Coronary artery (tissue), 2 donors: ENCODE results near the gene UTP4.

Source experiments
- DNase-seq: peaks from one replicate; pipeline ENCODE4 v3.0.0-alpha.2; 2017; ENCODE audit warnings: low spot score
- H3K27ac ChIP-seq, 2 donors: fragments of 200-600 bp; sonication (generic); one replicate each; pipeline ENCODE4 v1.5.1; 2016 to 2019
- H3K4me3 ChIP-seq: fragments of 200-600 bp; sonication (generic); 2 replicates; pipeline ENCODE4 v1.5.1; 2016; ENCODE audit warnings: mild to moderate bottlenecking, moderate library complexity
- TF ChIP-seq, protein P1 (sequence below): fragments of 200-600 bp; sonication (generic); IDR thresholded peaks from one replicate; pipeline ENCODE4 v1.5.1; 2019; ENCODE audit warnings: antibody characterized with exemption

Gene UTP4

DNA sequence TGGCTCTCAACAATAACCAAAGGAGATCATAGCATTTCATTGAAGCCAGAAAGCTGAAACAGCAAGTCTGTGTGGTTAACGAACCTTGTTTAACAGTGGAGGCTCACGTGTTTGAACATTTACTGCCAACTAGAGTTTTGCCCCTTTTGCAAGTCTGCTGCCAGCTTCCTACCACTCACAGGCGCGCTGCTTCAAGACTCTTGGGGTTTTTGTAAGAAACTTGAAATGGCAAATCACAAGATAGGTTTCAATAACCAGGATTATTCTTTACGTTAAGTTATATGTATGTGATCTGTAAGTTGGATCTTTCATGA lies 55.7 kb downstream of the UTP4 start:
- DNase-seq: no peak
- H3K27ac ChIP-seq: peak overlapping the region; percentile 88 to 90

DNA sequence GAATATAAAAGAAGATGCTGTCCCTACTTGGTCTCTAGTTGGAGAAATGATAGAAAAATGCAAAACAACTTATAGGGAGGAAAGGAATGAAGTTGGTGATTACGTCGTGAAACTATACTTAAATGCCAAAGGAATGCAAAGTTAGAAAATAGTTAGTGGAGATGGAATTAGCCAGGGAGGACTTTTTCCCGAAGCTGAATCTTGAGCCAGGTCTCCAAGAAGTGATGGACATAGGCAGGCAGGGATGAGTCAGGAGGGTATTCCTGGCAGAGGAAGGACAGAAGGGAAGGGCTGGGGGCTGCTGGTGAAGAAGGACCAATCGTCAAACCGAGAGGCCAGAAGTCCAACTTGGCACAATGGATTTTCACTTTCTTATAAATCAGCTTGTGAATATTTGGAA lies 56.3 kb downstream of the UTP4 start:
- DNase-seq: no peak
- peak overlapping the region; percentile 82 for H3K4me3 ChIP-seq
- peak overlapping the region in 1 of 2 donors; percentile 90 for H3K27ac ChIP-seq
- TF ChIP-seq, protein P1, sequence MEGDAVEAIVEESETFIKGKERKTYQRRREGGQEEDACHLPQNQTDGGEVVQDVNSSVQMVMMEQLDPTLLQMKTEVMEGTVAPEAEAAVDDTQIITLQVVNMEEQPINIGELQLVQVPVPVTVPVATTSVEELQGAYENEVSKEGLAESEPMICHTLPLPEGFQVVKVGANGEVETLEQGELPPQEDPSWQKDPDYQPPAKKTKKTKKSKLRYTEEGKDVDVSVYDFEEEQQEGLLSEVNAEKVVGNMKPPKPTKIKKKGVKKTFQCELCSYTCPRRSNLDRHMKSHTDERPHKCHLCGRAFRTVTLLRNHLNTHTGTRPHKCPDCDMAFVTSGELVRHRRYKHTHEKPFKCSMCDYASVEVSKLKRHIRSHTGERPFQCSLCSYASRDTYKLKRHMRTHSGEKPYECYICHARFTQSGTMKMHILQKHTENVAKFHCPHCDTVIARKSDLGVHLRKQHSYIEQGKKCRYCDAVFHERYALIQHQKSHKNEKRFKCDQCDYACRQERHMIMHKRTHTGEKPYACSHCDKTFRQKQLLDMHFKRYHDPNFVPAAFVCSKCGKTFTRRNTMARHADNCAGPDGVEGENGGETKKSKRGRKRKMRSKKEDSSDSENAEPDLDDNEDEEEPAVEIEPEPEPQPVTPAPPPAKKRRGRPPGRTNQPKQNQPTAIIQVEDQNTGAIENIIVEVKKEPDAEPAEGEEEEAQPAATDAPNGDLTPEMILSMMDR: no peak

More for the DNA sequence above, 55.7 kb downstream of the UTP4 start:
- peak overlapping the region; percentile 82 for H3K4me3 ChIP-seq
- TF ChIP-seq, protein P1: no peak

DNA sequence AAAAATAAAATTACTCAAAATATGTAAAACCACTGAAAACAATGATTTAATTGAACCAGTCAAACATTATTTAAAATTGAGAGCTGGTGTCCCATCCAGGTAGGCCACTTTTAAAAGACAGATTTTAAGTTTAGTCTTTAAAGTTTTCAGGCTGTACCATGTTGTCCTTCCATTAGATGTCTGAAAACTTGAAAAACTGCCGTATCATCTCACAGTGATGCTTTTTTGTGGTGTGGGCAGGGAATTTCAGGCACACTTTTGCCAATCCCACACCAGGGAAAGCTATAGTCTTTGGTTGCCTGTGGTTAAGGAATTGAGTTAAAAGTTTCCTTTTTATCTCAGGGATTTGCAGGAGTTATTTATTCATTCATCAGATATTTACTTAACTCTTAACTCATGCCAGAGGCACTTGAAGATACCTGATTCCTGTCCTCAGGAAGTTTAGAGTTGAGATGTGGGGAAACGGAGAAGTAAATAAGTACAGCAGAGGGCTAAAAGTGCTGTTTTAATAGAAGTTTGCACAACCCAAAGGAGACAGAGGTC lies 57.7 kb downstream of the UTP4 start:
- no peak for DNase-seq
- TF ChIP-seq, protein P1: no peak
- H3K27ac ChIP-seq: no peak overlapping the region
- H3K4me3 ChIP-seq: peak overlapping the region; percentile 82

DNA sequence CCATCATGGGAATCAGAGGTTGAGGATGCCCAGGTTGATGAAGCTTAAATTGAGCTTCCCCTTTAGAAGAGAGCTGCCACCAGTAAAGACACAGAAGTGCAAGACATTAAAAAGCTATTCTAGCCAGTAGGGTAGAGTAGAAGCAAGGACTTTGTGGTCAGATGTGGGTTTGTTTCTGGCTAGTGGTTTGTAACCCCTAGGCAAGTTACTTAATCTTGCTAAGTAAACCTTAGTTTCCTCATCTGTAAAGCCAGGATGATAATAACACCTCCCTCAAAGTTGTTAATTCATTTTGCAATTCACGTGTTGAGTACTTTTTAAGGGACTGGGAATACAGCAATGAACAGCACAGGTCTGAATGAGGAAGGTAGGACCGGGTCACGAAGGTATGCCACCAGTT lies 58.1 kb downstream of the UTP4 start:
- no peak overlapping the region for H3K27ac ChIP-seq
- H3K4me3 ChIP-seq: no peak overlapping the region
- no peak for DNase-seq
- TF ChIP-seq, protein P1: no peak

DNA sequence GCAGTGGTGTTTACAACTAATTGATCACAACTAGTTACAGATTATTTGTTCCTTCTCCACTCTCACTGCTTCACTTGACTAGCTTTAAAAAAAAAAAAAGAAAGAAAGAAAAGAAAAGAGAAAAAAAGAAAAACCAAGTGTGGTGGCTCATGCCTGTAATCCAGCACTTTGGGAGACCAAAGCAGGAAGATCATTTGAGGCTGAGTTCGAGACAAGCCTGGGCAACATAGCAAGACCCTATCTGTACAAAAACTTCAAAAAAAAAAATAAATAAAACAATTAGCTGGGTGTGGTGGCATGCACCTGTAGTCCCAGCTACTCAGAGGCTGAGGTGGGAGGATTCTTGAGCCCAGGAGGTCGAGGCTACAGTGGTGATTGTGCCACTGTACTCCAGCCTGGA lies 58.7 kb downstream of the UTP4 start:
- DNase-seq: no peak
- TF ChIP-seq, protein P1: no peak
- Histone ChIP-seq H3K4me3 (no peak overlapping the region), H3K27ac (no peak overlapping the region)

DNA sequence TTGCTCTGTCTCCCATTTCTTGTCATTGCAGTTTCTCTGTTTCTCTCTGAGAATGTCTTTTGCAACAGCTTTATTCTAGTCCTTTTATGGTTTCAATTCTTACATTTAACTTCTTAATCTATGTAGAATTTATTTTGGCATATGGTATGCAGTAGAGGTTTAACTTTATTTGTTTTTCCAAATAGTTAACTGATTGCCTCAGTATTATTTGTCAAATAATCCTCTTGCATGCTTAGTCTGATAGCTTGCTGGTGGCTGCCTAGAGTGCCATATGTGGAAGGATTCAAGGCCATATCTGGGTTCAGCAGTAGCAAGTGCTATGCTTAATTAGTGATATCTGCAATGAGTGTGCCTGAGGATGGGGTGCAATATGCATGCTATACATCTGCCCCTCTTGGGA lies 61.4 kb downstream of the UTP4 start:
- H3K4me3 ChIP-seq: no peak overlapping the region
- H3K27ac ChIP-seq: peak overlapping the region in 1 of 2 donors; percentile 12
- TF ChIP-seq, protein P1: no peak
- DNase-seq: no peak

DNA sequence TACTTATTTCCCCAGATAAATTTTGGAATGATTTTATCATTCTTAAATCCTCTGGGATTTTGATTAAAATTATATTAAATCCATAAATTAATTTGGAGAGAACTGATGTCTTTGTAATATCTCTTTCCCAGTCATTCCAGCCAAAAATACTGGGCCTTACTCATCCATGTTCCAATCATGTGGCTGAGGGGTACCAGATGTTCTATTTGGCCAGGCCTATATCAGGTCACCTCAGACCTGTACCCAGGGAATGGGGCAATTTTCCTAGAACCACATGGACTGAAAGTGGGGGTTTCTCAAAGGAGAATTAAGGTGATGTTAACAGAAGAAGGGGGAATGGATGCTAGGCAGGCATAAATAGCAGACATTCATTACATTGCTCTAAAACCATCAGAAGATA lies 62.0 kb downstream of the UTP4 start:
- Histone ChIP-seq H3K27ac (no peak overlapping the region), H3K4me3 (no peak overlapping the region)
- DNase-seq: no peak
- TF ChIP-seq, protein P1: no peak
